GM06990 (cell line): ENCODE results near the gene RPS3A.

Experiments
- DNase-seq: peaks from one replicate; pipeline ENCODE4 v3.0.0-alpha.2; 2011; ENCODE audit not compliant: insufficient read length; ENCODE audit errors: extremely low read depth
- H3K27me3 ChIP-seq: replicated peaks from 2 replicates; pipeline ENCODE4 v1.6.0; 2011; ENCODE audit warnings: low read length; ENCODE audit not compliant: control insufficient read depth, insufficient read depth
- H3K36me3 ChIP-seq: 2 replicates; pipeline ENCODE4 v1.5.1; 2011; ENCODE audit warnings: low read length; ENCODE audit not compliant: control insufficient read depth, insufficient read depth
- H3K4me3 ChIP-seq: replicated peaks from 2 replicates; pipeline ENCODE4 v1.5.1; 2011; ENCODE audit warnings: low read depth, mild to moderate bottlenecking, control low read depth, low read length
- TF ChIP-seq, protein P1 (sequence below): IDR thresholded peaks from 2 replicates; pipeline ENCODE4 v1.5.1; 2011; ENCODE audit warnings: low read length, control low read depth, mild to moderate bottlenecking, inconsistent platforms; ENCODE audit not compliant: insufficient read depth, poor library complexity, severe bottlenecking

Gene RPS3A

GRCh38 chr4:151105454-151106032 lies 6.1 kb downstream of the RPS3A start:
- Histone ChIP-seq H3K36me3 (peaks cover 16% of the 10 kb centered on the region), H3K4me3 (no peak overlapping the region), H3K27me3 (no peaks in the 10 kb centered on the region)
- TF ChIP-seq, protein P1, sequence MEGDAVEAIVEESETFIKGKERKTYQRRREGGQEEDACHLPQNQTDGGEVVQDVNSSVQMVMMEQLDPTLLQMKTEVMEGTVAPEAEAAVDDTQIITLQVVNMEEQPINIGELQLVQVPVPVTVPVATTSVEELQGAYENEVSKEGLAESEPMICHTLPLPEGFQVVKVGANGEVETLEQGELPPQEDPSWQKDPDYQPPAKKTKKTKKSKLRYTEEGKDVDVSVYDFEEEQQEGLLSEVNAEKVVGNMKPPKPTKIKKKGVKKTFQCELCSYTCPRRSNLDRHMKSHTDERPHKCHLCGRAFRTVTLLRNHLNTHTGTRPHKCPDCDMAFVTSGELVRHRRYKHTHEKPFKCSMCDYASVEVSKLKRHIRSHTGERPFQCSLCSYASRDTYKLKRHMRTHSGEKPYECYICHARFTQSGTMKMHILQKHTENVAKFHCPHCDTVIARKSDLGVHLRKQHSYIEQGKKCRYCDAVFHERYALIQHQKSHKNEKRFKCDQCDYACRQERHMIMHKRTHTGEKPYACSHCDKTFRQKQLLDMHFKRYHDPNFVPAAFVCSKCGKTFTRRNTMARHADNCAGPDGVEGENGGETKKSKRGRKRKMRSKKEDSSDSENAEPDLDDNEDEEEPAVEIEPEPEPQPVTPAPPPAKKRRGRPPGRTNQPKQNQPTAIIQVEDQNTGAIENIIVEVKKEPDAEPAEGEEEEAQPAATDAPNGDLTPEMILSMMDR: no peak
- no peak for DNase-seq

DNA sequence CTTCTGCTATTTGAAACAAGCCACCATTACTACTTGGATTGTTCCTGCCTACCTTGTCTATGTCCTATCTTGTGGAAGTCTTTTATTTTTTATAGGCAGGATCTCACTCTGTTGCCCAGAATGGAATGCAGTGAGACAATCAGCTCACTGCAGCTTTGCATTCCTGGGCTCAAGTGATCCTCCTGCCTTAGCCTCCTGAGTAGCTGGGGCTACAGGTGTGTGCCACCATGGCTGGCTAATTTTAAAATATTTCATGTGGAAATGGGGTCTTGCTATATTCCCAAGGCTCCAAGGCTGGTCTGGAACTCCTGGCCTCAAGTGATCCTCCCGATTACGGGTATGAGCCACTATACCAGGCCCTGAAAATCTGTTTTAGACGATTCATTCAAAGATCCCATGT lies 7.6 kb downstream of the RPS3A start:
- Histone ChIP-seq H3K4me3 (no peak overlapping the region), H3K36me3 (peaks cover 16% of the 10 kb centered on the region), H3K27me3 (no peaks in the 10 kb centered on the region)
- TF ChIP-seq, protein P1: no peak
- no peak for DNase-seq

DNA sequence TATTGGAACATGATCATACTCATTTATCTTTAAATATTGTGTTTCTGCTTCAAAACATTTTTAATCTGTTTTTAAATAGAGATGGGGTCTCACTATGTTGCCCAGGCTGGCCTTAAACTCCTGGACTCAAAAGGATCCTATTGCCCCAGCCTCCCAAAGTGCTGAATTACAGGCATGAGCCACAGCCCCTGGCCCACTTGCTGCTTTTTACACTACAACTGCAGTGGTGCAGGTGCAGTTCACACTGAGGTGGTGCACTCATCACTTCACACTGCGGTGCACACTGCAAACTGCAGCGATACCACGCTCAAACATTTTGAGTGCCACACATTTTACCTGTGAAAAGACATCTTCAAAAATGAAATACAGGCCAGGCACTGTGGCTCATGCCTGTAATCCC lies 10.8 kb downstream of the RPS3A start:
- Histone ChIP-seq H3K36me3 (peaks cover 10% of the 10 kb centered on the region), H3K27me3 (no peaks in the 10 kb centered on the region), H3K4me3 (no peak overlapping the region)
- TF ChIP-seq, protein P1: no peak
- DNase-seq: no peak

DNA sequence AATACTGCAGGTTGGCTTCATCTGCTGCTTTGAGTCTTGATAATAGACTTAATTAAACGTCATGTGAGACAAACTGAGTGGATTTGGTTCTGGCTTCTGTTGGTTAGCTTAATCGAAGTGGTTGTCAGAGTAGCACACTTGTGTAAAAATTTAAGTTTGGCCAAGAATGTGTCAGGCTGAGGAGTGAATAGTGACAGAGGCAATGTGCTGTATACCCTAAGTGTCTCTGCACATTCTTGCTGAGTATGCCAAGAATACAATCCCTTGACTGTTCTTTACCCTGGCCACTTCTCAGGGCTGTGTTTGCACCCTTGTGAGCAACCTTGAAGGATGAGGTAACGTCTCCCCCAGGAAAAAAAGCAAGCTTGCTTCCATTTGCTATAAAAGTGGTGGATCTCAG lies 14.9 kb downstream of the RPS3A start:
- H3K27me3 ChIP-seq: no peaks in the 10 kb centered on the region
- peaks cover 2% of the 10 kb centered on the region; the same call in 1 of the 2 replicates for H3K36me3 ChIP-seq
- TF ChIP-seq, protein P1: no peak
- no peak for DNase-seq
- H3K4me3 ChIP-seq: no peak overlapping the region

GRCh38 chr4:151114986-151115385 lies 15.6 kb downstream of the RPS3A start:
- DNase-seq: no peak

More at GRCh38 chr4:151114986-151115385, 15.6 kb downstream of the RPS3A start:
- TF ChIP-seq, protein P1: no peak
- no peak overlapping the region for H3K4me3 ChIP-seq
- H3K36me3 ChIP-seq: peaks cover 2% of the 10 kb centered on the region; the same call in 1 of the 2 replicates
- no peaks in the 10 kb centered on the region for H3K27me3 ChIP-seq
